ENCODE results near the gene CD300A.
A peak's percentile ranks its signal among the peaks of the same experiment; 100 is the strongest.

CD300A gene

DNA sequence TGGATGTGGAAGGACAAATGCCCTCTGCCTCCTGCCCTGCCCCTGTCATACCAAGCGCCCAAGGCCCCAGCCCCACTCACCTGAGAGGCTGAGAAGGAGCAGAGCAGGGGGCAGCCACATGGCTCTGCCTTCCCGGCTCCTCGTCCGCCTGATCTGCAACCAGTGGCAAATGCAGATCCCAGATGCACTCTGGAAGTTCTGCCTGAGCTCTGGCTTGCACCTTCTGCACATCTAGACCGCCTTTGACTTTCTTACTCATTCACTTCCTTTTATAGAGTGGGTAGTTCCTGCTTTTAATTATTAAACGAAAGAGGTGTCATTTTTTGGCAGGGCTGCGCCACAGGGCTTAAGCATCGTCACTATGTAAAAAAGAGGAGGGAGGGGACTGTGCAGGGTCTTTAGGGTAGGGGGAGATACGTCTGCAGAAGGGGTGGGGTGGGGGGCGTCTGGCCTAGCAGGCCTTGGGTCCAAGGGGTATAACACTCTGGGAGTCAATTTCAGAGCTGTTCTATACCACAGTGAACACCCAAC, 64.9 kb downstream of the CD300A start, which contains the start of gene CD300LB:
Gene CD300LB (minus strand): TSS at position 245 of the 531 bp plus-strand sequence. CDS start 125 bp downstream, at position 120.
- TF ChIP-seq SUZ12 (IDR thresholded peaks at IDR 0.05; ENCODE audit: extremely low read depth, insufficient read depth, insufficient read length) (no peak), YY1 (IDR thresholded peaks at IDR 0.05; ENCODE audit: insufficient read depth, insufficient read length) (no peak), ZNF274 (IDR thresholded peaks at IDR 0.05; ENCODE audit: low read depth, low read length) (no peak)
- no peak for DNase-seq (ENCODE audit: low read depth, low spot score)
- Histone ChIP-seq H3K27me3 (ENCODE audit: insufficient read depth, insufficient read length) (no peaks in the 10 kb centered on the region), H3K36me3 (ENCODE audit: insufficient read depth, insufficient read length, low read length) (no peaks in the 10 kb centered on the region), H3K4me3 (ENCODE audit: insufficient read length, low read depth) (no peak within 1 kb of the TSS), H3K9ac (ENCODE audit: insufficient read length, low read depth) (no peak within 1 kb of the TSS), H3K9me3 (ENCODE audit: insufficient read depth, low read length) (peaks cover 14% of the 10 kb centered on the region; the same call in 1 of the 2 replicates), H3K4me1 (ENCODE audit: insufficient read depth, insufficient read length) (no peaks in the 10 kb centered on the region)

DNA sequence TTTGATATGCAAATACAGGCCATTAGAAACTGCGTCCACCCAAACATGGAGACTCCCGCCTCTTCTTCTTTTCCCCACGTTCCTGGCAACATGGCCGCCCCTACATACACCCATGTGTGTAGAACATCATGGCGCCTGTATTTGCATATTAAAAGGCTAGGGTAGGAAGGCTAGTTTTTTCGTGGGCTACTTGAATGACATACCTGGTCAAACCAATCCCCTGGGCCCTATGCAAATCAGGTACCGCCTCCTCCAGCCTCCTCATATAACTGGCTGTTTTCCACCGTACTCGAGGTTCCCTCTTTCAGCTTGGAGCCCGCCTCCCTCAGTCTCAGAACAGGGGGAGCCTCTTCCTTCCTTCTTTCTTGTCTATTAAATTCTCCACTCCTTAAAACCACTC, 65.7 kb downstream of the CD300A start:
- peak overlapping the region; percentile 9 for H3K4me3 ChIP-seq (ENCODE audit: insufficient read length, low read depth)
- no peaks in the 10 kb centered on the region for H3K4me1 ChIP-seq (ENCODE audit: insufficient read depth, insufficient read length)
- no peak for TF ChIP-seq ZNF274 (IDR thresholded peaks at IDR 0.05; ENCODE audit: low read depth, low read length)
- TF ChIP-seq YY1 (IDR thresholded peaks at IDR 0.05; ENCODE audit: insufficient read depth, insufficient read length): peak; percentile 77
- no peaks in the 10 kb centered on the region for H3K27me3 ChIP-seq (ENCODE audit: insufficient read depth, insufficient read length)
- peak; percentile 76 for DNase-seq (ENCODE audit: low read depth, low spot score)
- peaks cover 14% of the 10 kb centered on the region; the same call in 1 of the 2 replicates for H3K9me3 ChIP-seq (ENCODE audit: insufficient read depth, low read length)
- no peaks in the 10 kb centered on the region for H3K36me3 ChIP-seq (ENCODE audit: insufficient read depth, insufficient read length, low read length)
- no peak overlapping the region for H3K9ac ChIP-seq (ENCODE audit: insufficient read length, low read depth)
